ENCODE data around the gene KLHDC4.
A peak's percentile ranks its signal among the peaks of the same experiment; 100 is the strongest.
"Not testable (repeated sequence)": the region's sequence is repeated elsewhere in the genome, so short reads cannot be mapped to it uniquely, and the experiment has no call there.

The KLHDC4 gene

DNA sequence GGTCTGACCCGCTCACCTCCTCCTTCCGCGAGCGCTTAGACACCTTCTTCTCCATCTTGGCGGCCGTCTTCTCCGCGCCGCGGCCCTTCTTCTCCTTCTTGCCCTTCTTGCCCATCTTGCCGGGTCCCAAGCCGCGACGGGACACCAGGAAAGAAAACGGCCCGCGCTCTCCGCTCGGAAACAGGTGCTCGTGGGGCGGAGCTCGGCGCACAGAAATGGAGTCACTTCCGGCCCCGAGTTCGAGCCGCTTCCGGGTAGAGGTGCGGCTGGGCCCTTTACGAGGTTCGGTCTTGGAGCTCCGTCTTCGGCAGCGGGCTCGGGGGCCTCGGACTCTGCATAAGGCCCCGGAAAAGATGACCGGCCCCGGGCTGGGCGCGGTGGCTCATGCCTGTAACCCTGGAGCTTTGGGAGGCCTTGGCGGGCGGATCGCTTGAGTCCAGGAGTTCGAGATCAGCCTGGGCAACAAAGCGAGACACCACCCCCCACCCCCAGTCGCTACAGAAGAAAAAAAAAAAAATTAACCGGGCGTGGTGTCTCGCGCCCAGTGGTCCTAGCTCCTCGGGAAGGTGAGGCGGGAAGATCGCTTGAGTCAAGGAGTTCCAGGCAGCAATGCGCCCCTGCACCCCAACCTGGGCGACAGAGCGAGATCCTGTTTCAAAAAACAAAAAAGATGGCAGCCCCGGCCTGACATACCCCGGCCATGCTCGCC is at the start of gene KLHDC4:
TSS of gene KLHDC4 (minus strand) at position 211 of the 709 bp plus-strand sequence. CDS start at position 115, 96 bp downstream.
- intact Hi-C loops (cut with DNase I) = loop anchor here (5.0 kb wide), 1 partner anchor 374 kb away; the partner anchor contains the start of gene MAP1LC3B
- DNase-seq = peak; percentile 86 to 98 (median 92)

DNA sequence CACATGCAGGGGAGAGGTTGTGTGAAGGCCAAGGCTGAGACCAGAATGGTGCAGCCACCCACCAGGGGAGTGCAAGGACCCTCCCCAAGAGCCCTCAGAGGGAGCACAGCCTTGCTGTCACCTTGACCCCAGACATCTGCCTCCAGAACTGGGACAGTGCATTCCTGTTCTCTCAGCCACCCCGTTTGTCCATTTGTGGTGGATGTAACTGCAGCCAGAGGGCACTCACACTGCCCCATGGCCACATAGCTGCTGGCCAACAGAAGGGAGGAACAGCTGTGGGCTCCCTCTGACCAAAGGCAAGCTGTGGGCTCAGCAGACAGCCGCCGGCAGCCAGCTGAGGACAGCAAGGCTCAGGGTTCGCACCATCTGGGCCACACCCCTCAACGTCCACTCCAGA is 49.8 kb upstream of the KLHDC4 start:
- peak in 1 of 10 donors; percentile 88 for DNase-seq
- intact Hi-C loops (cut with DNase I) = no loop called here

DNA sequence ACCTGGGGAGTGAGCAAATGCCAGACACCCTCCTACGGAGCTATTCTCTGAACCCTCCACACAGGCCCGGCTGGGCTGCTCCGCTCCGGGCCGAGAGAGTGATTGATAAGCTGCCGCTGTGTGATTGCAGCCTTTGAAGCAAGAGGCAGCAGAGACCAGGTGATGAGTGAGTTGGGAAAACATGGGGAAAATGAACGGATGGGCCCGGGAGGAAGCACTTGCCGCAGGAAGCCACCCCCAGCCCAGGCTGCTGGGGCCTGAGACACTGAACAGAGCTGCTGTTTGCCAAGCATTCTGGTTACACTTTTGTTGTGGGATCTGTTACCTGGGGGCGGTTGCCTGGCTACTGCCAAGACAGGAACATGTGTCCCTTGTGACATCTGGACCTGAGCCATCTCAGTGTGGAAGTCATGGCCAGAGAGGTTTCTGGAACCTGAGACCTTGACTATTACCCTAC is 46.4 kb upstream of the KLHDC4 start:
- intact Hi-C loops (cut with DNase I) = no loop called here
- DNase-seq = peak in 1 of 10 donors; percentile 47

DNA sequence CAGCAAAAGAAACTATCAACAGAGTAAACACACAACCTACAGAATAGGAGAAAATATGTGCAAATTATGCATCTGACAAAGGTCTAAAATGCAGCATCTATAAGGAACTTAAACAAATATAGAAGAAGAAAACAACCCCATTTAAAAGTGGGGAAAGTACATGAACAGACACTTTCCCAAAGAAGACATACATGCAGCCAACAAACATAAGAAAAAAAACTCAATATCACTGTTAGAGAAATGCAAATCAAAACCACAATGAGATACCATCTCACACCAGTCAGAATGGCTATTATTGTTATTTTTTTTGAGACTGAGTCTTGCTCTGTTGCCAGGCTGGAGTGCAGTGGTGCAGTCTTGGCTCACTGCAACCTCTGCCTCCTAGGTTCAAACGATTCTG is 45.7 kb upstream of the KLHDC4 start:
- DNase-seq; intact Hi-C loops (cut with DNase I): not testable (repeated sequence)

DNA sequence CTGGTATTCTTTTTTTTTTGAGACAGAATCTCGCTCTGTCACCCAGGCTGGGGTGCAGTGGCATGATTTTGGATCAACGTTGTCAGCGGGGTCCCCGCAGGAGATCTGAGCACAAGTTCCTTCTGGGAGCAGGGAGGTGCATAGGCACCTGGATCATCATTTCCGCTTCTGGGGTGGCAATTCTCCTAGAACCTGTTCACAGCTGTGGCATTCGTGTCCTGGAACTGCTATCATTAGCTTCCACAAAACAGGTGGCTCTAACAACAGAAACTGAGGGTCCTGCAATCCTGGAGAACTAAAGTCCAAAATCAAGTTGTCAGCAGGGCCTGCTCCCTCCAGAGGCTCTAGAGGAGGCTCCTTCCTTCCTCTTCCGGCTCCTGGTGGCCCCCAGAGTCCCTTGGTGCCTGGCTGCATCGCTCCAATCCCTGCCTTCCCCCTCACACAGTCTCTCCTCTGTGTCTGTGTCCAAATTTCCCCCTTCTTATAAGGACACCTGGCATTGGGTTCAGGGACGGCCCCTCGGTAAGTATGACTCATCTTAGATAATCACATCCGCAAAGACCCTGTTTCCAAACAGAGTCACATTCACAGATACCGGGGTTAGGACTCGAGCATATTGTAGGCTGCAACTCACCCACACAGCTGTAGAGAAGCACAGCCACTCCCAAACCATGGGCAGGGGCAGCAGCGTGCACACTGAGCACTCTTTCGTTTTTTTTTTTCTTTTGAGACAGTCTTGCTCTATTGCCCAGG is 43.5 kb upstream of the KLHDC4 start:
- intact Hi-C loops (cut with DNase I) = no loop called here
- no peak for DNase-seq

DNA sequence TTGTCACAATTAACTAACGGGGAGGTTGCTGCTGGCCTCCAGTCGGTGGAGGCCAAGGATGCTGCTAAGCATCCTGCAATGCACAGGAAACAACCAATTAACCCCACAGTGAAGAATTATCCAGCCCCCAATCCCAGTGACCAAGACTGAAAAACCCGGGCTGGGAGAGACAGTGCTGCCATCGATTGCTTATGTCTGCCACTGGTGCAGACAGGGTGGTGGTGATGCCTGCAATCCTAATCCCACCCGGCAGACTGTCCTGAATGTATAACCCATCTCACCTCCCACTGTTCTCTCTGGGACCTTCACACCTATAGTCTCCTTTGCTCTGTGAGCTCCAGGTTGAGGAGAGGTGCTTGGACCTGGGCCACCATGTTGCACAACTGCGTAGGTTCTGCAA is 42.3 kb upstream of the KLHDC4 start:
- no peak for DNase-seq
- intact Hi-C loops (cut with DNase I) = no loop called here

DNA sequence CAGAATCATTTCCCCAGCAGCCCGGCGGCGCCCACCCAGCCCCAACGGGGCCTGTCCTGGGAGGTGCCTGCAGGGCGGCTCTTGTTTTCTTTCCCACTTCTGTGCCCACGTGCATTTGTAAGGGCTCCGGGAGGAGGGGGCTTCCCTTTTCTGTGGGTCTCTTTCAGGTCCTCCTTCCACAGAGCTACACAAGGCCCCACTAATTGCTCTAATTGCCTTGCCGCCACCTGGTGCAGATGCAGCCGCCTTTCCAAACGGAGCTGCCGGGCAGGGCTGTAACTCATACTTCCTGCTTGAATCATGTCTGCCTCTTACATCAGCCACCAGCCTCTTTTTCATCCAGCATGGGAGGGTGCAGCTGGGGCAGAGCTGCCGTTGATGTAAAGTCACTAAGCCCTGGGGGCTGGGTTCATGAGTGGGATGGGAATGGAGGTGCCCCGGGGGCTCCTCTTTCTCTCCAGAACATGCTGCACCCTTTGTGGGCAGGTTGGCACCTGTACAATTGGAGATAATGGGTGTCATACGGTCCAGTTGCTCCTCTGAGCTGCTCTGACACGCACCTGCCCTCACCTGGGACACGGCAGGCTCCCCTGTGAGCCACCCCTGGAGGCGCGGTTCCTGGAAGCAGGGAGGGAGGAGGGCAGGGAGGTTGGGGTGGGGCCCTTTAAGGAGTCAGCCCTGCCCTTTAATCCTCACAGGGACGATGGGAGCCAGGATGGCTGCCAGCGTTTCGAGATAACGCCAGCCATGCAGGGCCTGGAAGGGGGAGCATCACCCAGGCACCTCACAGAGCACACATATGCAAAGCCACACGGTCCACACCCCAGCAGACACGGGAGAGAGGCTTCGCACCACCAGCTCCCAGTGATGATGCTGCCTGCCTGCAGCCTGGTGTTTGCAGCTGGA is 41.1 kb upstream of the KLHDC4 start:
- intact Hi-C loops (cut with DNase I) = no loop called here
- DNase-seq = peak in 7 of 10 donors; percentile 29 to 94 (median 56)

DNA sequence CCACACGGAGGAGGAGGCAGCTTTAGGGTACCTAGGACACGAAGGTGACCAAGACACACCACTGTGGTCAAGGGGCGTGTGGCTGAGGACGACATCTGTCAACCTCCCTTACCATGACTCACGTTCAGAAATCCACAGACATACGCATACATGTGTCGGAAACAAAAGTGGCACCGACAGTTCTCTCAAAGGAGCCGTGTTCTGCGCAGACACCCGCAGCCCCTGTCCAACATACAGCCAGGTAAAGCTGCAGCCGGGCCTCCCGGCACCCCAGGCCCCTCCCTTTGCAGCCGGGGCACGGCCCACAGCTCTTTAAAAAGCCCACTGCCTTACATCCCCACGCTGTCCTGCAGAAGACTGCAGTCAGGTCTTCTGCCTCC is 40.5 kb upstream of the KLHDC4 start:
- intact Hi-C loops (cut with DNase I) = no loop called here
- peak in 1 of 10 donors; percentile 53 for DNase-seq

DNA sequence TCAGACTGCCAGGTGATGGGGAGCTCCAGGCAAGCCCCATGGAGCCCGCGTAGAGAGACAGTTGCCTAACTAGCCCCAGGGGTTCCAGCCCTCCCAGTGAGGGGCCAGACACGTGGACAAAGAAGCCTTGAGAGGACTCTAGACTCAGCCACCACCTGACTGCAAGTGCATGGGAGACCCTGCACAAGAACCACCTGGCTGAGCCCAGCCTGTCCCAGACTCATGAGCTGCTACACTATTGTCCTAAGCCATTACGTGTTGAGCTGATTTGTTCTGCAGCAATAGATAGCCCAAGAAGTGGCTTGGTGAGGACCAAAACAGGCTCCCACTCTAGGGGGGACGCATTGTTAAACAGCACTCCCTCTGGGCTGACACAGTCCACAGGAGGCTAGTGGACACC is 37.6 kb upstream of the KLHDC4 start:
- DNase-seq = peak in 1 of 10 donors; percentile 40
- intact Hi-C loops (cut with DNase I) = no loop called here

DNA sequence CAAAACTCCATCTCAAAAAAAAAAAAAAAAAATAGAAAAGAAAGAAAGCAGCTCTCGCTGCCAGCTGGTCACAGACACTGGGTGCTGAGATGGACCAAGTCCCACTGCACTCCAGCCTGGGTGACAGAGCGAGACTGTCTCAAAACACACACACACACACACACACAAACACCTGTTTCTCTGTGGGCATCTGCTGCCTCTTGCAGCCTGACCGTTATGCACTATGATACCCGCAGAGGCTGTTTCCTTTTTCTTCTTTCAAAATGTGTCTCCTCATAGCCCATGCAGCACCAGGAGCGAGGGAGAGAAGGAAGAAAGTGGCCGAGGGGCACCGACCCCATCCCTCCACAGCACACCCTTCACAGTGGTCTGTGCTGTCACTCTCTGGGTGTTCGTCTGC is 36.9 kb upstream of the KLHDC4 start:
- intact Hi-C loops (cut with DNase I) = no loop called here
- no peak for DNase-seq

DNA sequence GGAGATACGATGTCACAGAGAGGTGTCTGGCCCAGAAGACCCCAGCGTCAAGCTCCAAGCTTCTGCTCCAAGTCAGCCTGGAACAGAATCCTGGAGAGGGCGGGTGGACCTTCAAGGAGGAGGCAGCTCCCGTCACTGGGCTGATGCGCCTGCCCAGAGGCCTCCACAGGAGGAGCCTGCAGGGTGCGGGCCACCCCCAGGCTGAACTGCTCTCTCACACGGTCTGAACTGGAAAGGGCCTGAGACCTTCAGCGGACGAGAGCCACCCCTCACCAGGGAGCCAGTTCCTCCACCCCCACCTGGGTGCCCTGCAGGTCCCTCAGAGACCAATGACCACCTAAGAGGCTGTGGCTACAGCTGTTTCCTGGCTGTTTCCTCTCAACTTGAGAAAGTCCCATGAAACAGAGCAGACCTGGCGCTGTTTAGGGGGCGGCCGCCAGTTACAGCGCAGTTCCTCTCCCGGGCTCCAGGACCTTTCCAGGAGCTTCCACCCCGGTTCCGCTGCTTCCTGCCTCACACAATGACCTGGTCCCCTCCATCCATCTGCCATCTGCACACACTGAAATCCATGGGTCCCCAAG is 36.0 kb upstream of the KLHDC4 start:
- DNase-seq = peak in 1 of 10 donors; percentile 74
- intact Hi-C loops (cut with DNase I) = no loop called here

DNA sequence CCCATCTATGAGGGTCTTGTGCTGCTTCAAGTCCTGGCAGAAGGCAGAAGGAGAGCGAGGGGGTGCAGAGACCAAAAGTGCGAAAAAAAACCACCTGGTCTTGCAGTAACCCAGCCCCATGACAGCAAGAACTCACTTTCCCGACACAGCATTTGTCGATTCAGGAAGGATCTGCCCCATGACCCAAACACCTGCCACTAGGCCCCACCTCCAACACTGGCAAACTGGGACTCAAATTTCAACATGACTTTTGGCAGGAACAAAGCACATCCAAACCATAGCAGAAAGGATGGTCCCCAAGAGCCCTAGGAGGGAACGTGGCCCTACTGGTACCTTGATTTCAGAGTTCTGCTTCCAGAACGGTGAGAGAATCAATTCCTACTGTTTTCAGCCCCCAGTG is 34.7 kb upstream of the KLHDC4 start:
- intact Hi-C loops (cut with DNase I) = no loop called here

DNA sequence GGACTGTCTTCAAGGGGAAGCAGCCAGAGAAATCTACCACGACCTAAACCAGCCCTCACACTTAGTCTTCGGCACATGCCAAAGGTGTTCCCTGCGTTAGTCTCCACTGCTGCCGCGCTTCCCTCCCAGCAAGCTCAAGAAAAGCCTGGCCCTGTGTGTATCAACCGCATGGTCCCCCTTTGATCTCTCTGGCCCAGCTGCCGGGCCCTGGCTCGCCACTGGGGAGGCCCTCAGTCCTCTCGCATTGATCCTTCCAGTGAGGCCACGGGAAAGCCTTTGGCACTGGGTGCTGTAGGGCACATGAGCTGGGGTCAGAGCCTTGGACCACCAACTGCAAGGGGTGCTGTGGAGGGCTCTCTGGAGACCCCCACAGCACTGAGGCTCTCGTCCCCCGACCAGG is 29.6 kb upstream of the KLHDC4 start:
- intact Hi-C loops (cut with DNase I) = no loop called here
- no peak for DNase-seq

More for the DNA sequence above, 34.7 kb upstream of the KLHDC4 start:
- no peak for DNase-seq

DNA sequence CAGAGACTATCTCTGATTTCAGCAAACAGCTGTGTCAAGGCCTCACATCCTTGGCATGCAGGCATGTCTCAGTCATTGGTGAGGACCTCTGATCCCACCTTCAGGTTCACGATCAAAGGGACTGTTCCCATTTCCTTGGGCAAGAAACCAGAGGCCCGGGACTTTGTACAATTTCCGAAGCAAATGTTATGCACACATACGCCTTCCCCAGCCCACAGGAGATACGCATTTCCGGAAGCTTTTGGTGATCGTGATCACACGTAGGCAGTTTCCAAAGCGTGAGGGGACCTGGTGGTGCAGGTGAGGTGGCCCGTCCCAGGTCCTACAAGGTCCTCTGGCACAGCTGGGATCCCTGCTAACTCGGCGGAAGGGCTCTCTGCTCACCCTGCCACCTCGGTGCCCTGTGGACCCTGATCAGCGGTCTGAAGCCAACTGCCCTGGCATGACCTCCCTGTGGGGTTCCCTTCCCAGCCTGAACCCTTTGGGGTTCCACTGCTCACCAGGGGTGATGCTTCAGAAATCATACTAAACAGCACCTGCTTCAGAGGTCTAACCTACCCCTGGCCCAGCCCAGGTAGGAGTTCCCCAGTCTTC is 28.8 kb upstream of the KLHDC4 start:
- DNase-seq = no peak
- intact Hi-C loops (cut with DNase I) = no loop called here

DNA sequence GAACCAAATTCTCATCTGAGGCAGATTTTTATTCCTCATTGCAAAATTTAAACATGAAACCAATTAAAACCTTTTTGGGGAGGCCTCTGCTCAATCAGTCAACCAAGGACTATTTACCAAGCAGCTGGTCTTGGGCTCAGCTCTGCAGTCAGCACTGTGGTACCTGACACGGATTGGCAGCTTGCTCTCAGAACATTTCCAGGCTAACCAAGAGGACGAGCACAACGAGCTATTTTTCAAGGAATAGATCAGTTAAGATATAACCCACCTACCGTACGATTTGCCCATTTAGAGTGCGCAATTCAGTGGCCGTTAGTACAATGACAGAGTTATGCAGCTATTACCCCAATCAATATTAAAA is 26.4 kb upstream of the KLHDC4 start:
- no peak for DNase-seq
- intact Hi-C loops (cut with DNase I) = no loop called here

DNA sequence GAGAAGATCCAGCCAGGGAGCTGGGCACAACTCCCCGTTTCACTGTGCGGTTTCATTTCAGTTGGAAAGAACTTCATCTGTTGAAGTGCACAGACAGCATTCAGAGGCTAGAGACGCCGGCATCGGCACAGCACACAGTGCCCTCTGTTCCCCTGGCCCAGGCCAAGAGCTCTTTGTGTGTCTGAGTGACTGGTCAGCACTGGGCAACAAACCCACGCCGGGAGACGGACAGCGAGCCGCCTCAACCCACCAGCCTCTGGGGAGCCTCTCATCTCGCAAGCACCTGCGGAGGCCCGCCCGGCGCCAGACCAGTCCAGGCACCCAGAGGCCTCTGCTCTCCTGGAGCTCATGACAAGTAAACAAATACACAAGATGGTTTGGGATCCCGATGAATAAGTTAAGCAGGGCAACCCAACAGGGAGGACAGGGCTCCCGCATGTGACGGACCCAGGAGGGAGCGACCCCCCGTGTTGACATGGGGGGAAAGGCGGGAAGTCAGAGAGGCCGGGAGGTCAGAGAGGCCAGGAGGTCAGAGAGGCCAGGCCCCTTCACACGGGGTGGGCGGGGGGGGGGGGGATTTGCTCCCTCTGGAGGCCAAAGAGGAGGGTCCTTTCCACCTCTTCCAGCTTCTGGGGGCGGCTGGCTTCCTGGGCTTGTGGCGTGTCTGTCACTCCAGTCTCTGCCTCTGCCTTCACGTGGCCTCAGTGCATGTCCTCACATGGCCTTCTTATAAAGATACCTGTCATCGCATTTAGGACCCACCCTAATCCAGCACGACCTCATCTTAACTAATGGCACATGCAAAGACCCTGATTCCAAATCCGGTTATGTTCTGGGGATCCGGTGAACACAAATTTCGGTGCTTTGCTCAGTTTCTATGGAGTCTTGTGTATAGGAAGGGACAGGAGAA is 25.8 kb upstream of the KLHDC4 start:
- intact Hi-C loops (cut with DNase I) = no loop called here
- peak; percentile 48 to 95 (median 70) for DNase-seq

DNA sequence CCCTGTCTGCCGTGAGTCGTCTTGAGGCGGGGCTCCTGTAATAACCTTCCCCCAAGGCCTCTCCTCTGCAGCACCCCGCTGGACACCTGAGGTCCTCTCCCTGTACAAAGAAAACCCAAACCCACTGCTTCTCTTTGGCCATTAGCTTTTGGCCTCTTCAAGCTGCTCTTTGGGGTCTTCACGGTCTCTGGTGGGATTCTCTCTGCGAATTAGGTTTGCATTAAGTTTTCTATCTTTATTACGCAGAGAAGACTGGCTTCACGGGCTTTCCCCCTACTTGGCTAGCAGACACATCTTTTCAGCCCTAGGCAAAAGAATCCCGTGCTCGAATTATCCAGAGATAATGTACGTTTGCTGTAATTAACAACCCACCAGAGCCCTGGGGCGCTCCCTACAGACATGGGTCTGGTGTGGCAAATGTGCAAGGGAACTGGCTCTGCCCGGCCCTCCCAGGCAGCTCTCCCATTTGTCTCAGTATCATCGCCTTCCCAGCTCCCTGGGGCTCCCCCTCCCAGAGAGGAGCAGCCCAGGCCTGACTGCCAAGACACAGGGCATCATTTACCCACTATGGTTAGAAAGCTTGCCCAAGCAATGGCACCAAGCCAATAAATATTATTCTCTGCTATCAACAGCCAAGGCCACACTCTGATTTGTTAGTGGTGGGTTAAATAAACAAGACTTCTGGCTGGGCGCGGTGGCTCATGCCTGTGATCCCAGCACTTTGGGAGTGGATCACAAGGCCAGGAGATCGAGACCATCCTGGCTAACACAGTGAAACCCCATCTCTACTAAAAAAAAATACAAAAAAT is 24.7 kb upstream of the KLHDC4 start:
- no peak for DNase-seq
- intact Hi-C loops (cut with DNase I) = no loop called here

All from posterior cingulate gyrus (tissue), 11 donors.